RPMI7951 (cell line): ENCODE data around the gene RBM33. TPM values are rescaled to one million over a fixed set of nuclear protein-coding genes. Genes with fewer than 3 reads are reported as not detected.

Source experiments
- DNase-seq: peaks from one replicate; pipeline ENCODE4 v3.0.0-alpha.2; 2012; ENCODE audit warnings: low read depth
- total RNA-seq: library from RNA; depleted of rRNA; stranded (reverse); fragments of >200 nt; shearing (Covaris generic); gene quantifications from 2 replicates; pipeline ENCODE4 v1.2.3, GENCODE V29; 2014

RBM33 gene
- total RNA-seq, 1 experiment from 2014 or later = 12.7 TPM

DNA sequence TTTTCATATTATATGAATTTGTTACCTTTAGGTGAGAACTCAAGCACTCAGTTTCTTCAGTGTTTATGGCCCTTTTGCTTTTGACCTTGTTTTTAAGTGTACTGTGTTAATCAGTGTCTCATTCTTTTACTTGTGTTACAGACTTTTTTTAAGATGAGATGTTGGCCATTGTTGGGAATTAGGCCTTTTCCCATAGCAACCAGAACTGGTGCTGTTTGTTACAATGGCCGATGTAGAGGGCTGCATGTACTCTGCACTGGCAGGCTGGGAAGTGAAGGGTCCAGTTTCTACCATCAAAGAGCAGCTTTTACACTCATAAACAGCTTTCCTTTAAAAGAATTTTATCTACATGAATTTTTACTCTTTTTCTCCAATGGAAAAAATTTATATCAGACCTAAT is 102.7 kb downstream of the RBM33 start:
- DNase-seq = no peak

DNA sequence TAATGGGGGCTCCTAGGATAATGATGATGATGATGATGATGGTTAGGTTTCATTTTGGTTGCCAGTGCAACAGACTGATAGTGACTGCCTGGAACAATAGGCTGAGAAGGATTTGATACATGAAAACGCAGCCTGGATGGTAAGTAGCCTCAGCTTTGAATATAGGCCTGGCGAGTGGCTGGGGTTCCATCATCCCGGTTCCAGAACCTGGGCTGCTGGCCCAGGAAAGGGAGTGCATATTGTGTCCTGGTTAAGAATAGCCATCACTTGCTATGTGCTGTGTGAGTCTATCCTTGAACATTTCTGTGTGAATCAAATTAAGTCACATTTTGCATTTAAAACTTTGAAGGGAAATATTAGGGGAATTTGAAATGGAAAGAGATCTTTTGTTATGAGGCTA is 105.1 kb downstream of the RBM33 start:
- DNase-seq = no peak

GRCh38 chr7:155750255-155751125 is 106.0 kb downstream of the RBM33 start:
- DNase-seq = no peak

- DNase-seq = no peak
Observed at GRCh38 chr7:155751409-155751808, 106.9 kb downstream of the RBM33 start.

- no peak for DNase-seq
Observed at GRCh38 chr7:155752756-155753445, 108.4 kb downstream of the RBM33 start.

- DNase-seq = no peak
Observed at GRCh38 chr7:155753446-155753965, 109.0 kb downstream of the RBM33 start.

DNA sequence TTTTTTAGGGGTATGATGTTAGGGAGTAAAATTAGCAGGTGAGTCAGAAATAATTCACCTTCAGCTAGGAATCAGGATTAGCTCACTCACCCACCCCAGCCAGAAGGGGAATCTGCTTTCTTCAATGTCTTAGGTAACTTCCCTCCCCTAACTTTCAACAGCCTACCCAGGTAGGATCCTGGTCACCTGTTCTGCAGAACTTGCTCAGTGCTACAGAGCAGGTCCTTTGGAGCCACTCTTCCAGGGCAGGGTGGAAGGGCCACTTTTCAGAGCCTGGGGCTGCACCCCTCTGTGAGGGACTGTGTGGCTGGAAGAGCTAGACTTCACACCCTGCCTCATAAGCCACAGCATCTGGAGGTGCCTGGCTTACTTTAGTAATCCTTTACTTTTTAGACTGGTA is 109.7 kb downstream of the RBM33 start:
- DNase-seq = no peak

DNA sequence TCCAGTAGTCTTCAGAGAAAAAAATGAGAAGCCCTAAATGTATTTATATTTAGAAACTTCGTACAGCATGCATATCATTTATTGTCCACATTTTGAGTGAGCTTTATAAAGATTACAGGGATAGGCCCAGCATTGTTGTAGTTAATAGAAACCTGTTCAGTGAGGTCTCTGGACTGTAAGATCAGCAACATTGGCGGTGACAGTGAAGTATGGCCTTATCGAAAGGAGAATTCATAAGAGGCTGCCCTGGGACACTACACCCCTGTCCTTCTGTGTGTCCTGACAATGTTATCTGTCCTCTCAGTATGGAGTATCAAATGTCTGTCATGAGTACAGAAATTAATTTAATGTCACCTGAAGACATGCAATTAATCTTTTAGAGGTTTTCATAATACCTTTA is 110.6 kb downstream of the RBM33 start:
- DNase-seq = no peak

DNA sequence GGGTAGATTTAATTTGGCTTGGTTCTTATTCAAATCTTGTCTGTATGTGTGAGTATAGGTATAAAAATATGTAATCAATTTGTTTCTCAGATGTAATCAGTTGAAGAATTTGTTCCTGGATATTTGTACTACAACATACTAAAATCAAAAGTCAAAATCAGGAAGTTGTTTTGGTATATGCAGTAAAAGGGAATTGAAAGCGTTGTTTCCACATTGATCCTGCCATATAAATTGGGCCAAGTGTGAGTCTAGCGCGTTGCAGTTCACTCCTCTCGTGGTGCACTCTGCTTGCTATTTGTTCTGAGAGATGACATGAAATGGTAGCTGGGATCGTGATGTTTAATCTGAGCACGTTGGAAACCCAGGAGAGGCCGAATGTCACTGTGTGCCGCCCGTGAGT is 111.9 kb downstream of the RBM33 start:
- no peak for DNase-seq

DNA sequence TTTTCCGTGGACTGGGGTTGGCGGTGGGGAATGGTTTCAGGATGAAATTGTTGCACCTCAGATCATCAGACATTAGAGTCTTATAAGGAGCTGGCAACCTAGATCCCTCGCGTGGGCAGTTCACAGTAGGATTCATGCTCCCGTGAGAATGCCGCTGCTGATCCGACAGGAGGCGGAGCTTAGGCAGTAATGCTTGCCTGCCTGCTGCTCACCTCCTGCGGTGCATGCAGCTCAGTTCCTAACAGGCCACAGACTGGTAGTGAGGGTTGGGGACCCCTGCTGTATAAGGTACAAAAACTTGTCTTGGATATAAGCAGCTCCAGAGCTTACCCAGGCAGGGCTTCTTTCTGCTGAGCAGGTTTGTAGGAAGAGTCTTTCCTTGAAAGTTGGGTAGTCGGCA is 113.9 kb downstream of the RBM33 start:
- DNase-seq = no peak

GRCh38 chr7:155759740-155760430 is 115.4 kb downstream of the RBM33 start:
- no peak for DNase-seq

DNA sequence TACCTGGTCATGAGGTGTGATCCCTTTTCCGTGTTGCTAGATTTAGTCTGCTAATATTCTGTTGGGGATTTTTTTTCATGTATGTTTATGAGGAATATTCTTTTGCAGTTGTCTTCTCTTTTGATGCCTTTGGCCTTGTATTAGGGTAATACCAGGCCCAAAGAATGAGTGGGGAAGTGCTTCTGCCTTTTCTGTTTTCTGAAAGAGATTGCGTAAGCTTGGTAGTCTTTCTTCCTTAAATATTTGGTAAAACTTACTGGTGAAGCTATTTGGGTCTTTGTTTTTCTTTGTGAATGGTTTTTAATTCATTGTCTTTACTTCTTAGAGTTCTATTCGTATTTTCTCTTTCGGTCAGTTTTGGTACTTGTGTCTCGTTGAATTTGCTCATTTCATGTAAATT is 116.7 kb downstream of the RBM33 start:
- DNase-seq = no peak

- no peak for DNase-seq
Observed at GRCh38 chr7:155762036-155762435, 117.6 kb downstream of the RBM33 start.

DNA sequence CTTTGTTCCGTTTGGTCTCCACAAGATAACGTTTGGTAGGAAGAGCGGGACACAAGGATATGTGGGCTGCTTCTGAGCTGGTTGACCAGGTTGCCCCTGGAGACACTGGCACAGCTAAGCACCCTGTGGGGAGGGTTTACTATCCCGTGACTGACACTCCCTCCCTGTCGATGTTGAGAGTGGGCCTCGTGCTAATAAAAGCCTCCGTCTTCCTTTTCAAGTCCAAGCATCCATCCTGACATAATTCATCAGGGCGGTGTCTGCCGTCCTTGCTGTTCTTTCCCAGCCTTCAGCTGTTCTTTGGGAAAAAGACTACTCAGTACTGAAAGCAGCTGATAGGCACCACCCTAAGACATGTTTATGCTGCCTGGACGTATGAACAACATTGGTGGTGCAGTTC is 118.2 kb downstream of the RBM33 start:
- DNase-seq = no peak

DNA sequence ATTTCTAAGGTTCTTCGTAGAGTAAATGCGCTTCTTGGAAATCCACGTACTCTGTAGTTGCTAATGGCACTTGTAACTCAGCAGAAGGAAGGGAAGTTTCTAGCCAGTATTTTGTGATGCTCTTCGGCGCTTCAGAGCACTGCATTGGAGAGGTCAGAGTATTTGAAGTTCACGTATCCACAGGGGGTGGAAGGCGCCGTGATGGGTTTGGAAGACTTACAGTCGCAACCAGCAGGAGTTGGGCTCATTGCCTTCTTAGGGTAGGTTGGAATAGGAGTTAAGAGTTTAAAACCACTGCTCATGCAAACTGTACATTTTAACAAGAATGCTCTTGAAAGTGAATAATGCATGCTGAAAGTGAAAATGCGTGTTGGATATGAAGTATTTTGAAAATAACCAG is 118.7 kb downstream of the RBM33 start:
- no peak for DNase-seq

GRCh38 chr7:155763691-155764437 is 119.4 kb downstream of the RBM33 start:
- DNase-seq = no peak

DNA sequence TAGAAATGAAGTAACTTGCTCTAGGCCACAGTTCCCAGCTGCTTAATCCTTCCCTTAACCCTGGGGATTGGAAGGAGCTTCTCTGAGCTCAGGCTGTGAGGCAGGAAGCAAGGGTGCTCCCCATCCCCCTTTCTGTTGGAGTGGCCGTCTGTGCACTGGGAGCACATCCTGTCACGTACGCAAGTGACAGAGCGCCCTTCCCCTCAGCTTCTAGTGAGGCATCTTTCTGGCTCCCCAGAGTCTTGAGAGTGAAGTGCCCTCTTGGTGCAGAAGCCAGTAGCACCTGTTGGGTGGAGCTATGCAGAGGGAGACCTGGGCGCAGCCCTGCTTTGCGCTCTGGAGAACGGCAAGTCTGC is 120.0 kb downstream of the RBM33 start:
- no peak for DNase-seq

DNA sequence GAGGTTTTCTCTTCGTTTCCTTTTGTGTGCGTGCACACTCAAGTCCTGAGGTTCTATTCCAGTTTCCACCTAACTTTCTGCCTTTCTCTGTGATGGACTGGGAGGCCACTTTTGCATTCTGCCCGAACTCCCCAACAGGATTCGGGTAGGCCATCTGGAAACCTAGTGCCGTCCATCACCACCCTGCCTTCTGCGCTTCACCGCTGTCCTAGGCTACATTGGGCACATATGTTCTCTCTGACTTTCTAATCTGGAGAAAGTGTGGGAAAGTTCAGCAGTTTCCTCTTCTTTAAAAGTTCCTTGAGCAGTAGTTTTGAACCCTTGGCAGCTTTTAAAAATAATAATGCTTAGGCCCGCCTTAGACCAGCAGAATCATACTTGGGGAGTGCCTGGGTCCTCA is 121.0 kb downstream of the RBM33 start:
- DNase-seq = no peak

DNA sequence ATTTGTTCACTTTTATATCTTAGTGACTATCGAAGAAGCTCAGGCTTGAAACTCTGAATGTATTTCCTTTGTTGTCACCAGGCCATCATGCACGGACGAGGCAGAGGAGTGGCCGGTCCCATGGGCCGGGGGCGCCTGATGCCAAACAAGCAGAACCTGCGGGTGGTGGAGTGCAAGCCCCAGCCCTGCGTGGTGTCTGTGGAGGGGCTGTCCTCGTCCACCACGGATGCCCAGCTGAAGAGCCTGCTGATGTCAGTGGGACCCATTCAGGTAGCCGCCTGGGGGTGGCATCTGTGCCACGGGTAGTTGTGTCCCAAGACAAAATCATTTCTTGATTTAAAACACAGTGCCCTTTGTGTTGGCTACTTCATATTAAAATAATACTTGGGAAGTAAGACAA is 121.9 kb downstream of the RBM33 start:
- DNase-seq = no peak

GRCh38 chr7:155766966-155767916 is 122.8 kb downstream of the RBM33 start:
- DNase-seq = no peak

DNA sequence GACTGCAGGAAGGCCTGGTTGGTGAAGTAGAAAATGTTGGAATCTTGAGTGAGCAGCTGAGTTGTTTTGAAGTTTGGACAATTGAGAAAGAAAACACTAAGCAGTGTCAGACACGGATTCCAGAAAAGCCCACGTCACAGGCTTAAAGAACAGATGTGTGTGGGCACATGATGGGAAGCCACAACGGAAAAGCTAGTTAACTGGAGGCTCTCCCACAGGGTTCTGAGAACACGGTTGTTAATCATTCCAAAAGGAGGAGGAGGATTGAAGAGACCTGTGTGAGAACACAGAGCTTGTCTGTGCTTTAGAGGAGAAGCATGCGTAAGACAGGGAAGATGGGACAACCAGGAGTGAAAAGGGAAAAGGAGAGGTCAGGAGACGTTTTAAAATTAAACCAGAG is 125.2 kb downstream of the RBM33 start:
- no peak for DNase-seq
